H1 (cell line): ENCODE measurements around the gene CD300H. TPM values are rescaled to one million over a fixed set of nuclear protein-coding genes. Genes with fewer than 3 reads are reported as not detected.

Experiments used
- EP300 ChIP-seq, 2 experiments: IDR thresholded peaks; 1 replicate in 1 of 2; 2 replicates in 1 of 2; pipeline ENCODE4 v1.6.1; 2011 to 2012; ENCODE audit warnings: low read depth in 2 of 2, low read length in 2 of 2, mild to moderate bottlenecking in 2 of 2, borderline replicate concordance in 1 of 2, inconsistent platforms in 1 of 2, moderate library complexity in 1 of 2
- NANOG ChIP-seq: IDR thresholded peaks from 2 replicates; pipeline ENCODE4 v1.6.1; 2011; ENCODE audit warnings: low read length, low read depth, mild to moderate bottlenecking, inconsistent platforms; ENCODE audit not compliant: insufficient read depth, poor library complexity, severe bottlenecking
- SIN3A ChIP-seq, 2 experiments: IDR thresholded peaks in 1 of 2; conservative IDR thresholded peaks in 1 of 2; 2 replicates each; pipeline ENCODE4 v1.6.1; 2011 to 2012; ENCODE audit warnings: low read length in 2 of 2, improper control_type of control experiment in 1 of 2, low read depth in 1 of 2, mild to moderate bottlenecking in 1 of 2
- polyA plus RNA-seq, 7 experiments: library from polyadenylated mRNA; depleted of rRNA in 3 of 7; stranded (reverse) in 5 of 7; unstranded in 2 of 7; fragments of >200 nt in 5 of 7; fragments of 200-250 nt in 2 of 7; gene quantifications; 1 replicate in 5 of 7; 2 replicates in 1 of 7; 4 replicates in 1 of 7; pipeline versions ENCODE4 v1.2.1 to v1.2.3, GENCODE V29; 2011 to 2013; ENCODE audit warnings: missing spikeins in 2 of 7, mixed read lengths in 2 of 7
- total RNA-seq: library from RNA; stranded (reverse); fragmentation: NEBNext Ultra II Directional; extraction: Animal tissue kit (Norgen Biotek cat#: 25700); gene quantifications from 2 replicates; pipeline ENCODE4 v1.2.1, GENCODE V29; 2021
- TF ChIP-seq, protein P1 (sequence below), 3 experiments: IDR thresholded peaks; 1 replicate in 2 of 3; 2 replicates in 1 of 3; pipeline versions ENCODE4 v1.5.1 to v1.6.1; 2011; ENCODE audit warnings: low read length in 3 of 3, mild to moderate bottlenecking in 3 of 3, inconsistent platforms in 2 of 3, low read depth in 1 of 3, moderate library complexity in 1 of 3; ENCODE audit not compliant: insufficient read depth in 1 of 3; ENCODE audit errors: control extremely low read depth in 1 of 3

Gene CD300H
- total and polyA plus RNA-seq, 2 of the 8 experiments (the other 6 are each of a cell fraction or from before 2014, with no cell fraction given), result not detected

DNA sequence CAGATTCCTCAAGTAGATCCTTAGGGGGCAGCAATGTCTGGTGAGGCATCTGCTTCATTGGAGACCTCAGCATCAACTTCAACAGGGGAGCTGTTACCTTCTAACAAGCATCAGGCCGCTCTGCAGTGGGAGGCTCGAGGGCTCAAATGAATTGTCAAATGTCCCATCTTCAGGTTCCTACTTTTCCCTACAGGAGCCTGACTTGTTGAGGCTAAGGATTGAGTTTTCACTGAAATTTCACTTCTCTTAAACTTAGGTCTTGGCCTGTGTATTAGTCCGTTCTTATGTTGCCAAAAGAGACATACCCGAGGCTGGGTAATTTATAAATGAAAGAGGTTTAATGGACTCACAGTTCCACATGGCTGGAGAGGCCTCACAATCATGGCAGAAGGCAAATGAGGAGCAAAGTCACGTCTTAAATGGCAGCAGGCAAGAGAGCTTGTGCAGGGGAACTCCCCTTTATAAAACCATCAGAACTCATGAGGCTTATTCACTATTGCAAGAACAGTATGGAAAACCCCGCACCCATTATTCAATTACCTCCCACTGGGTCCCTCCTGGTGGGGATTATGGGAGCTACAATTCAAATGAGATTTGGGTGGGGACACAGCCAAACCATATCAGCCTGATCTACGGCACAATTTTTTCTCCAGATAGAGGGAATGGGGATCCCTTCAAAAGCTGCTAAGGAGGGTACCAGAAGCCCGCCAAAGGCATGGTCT lies 29.9 kb upstream of the CD300H start (continued):
- TF ChIP-seq, protein P1, sequence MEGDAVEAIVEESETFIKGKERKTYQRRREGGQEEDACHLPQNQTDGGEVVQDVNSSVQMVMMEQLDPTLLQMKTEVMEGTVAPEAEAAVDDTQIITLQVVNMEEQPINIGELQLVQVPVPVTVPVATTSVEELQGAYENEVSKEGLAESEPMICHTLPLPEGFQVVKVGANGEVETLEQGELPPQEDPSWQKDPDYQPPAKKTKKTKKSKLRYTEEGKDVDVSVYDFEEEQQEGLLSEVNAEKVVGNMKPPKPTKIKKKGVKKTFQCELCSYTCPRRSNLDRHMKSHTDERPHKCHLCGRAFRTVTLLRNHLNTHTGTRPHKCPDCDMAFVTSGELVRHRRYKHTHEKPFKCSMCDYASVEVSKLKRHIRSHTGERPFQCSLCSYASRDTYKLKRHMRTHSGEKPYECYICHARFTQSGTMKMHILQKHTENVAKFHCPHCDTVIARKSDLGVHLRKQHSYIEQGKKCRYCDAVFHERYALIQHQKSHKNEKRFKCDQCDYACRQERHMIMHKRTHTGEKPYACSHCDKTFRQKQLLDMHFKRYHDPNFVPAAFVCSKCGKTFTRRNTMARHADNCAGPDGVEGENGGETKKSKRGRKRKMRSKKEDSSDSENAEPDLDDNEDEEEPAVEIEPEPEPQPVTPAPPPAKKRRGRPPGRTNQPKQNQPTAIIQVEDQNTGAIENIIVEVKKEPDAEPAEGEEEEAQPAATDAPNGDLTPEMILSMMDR (IDR thresholded peaks at IDR 0.05; ENCODE audit: control extremely low read depth in 1 of 3, insufficient read depth in 1 of 3, low read depth in 1 of 3, low read length in 3 of 3), result no peak
- TF ChIP-seq NANOG, result no peak
- TF ChIP-seq EP300 (IDR thresholded peaks at IDR 0.05; ENCODE audit: borderline replicate concordance in 1 of 2, low read depth in 2 of 2, low read length in 2 of 2), result no peak
- TF ChIP-seq SIN3A (conservative IDR thresholded peaks at IDR 0.05 in 1 of 2, IDR thresholded peaks at IDR 0.05 in 1 of 2; ENCODE audit: low read depth in 1 of 2, low read length in 2 of 2), result no peak
